GM23338 (cell line): ENCODE measurements around the gene MLEC. TPM values are rescaled to one million over a fixed set of nuclear protein-coding genes. Genes with fewer than 3 reads are reported as not detected.
A peak's percentile ranks its signal among the peaks of the same experiment; 100 is the strongest.

Experiments
- ATAC-seq: fragments of 200-7000 bp; cut with Tn5 transposase; 3 replicates; pipeline ENCODE4 v1.9.1; 2020
- DNase-seq: peaks from one replicate; pipeline ENCODE4 v3.0.0-alpha.2; 2015; ENCODE audit warnings: low spot score
- H2AFZ ChIP-seq: fragments of 200-600 bp; sonication (generic); 2 replicates; pipeline ENCODE4 v1.8.0; 2016; ENCODE audit warnings: antibody characterized with exemption, mild to moderate bottlenecking, moderate library complexity
- H3F3A ChIP-seq: fragments of 200-600 bp; sonication (generic); replicated peaks from 2 replicates; pipeline ENCODE4 v1.8.0; 2017; ENCODE audit warnings: antibody characterized with exemption, mixed run types, low read depth
- H3K27ac ChIP-seq: fragments of 200-600 bp; sonication (generic); 2 replicates; pipeline ENCODE4 v1.6.1; 2016; ENCODE audit warnings: low read depth
- H3K27me3 ChIP-seq: fragments of 200-600 bp; sonication (generic); 2 replicates; pipeline ENCODE4 v1.8.0; 2016; ENCODE audit warnings: mild to moderate bottlenecking, mixed run types, moderate library complexity; ENCODE audit not compliant: insufficient read depth
- H3K36me3 ChIP-seq: fragments of 200-600 bp; sonication (generic); 2 replicates; pipeline ENCODE4 v1.8.0; 2016; ENCODE audit warnings: mild to moderate bottlenecking; ENCODE audit not compliant: insufficient read depth
- H3K4me1 ChIP-seq: fragments of 200-600 bp; sonication (generic); 2 replicates; pipeline ENCODE4 v1.8.0; 2016; ENCODE audit warnings: mild to moderate bottlenecking, moderate library complexity; ENCODE audit not compliant: insufficient read depth
- H3K4me2 ChIP-seq: fragments of 200-600 bp; sonication (generic); 2 replicates; pipeline ENCODE4 v1.7.1; 2017; ENCODE audit warnings: mixed run types
- H3K4me3 ChIP-seq: fragments of 200-600 bp; sonication (generic); 2 replicates; pipeline ENCODE4 v1.6.1; 2016; ENCODE audit warnings: mixed run types
- H3K79me2 ChIP-seq: fragments of 200-600 bp; sonication (generic); replicated peaks from 2 replicates; pipeline ENCODE4 v1.8.0; 2017; ENCODE audit warnings: mild to moderate bottlenecking; ENCODE audit not compliant: insufficient read depth
- H3K9me2 ChIP-seq: fragments of 200-600 bp; sonication (generic); 2 replicates; pipeline ENCODE4 v1.8.0; 2017; ENCODE audit not compliant: insufficient read depth
- H4K20me1 ChIP-seq: fragments of 200-600 bp; sonication (generic); replicated peaks from 2 replicates; pipeline ENCODE4 v1.8.0; 2017; ENCODE audit warnings: mild to moderate bottlenecking; ENCODE audit not compliant: insufficient read depth
- H3K27ac Mint-ChIP-seq: 2 replicates; pipeline ENCODE4 v1.8.0; 2020; ENCODE audit warnings: inconsistent platforms, mild to moderate bottlenecking, moderate library complexity, mixed read lengths
- H3K27me3 Mint-ChIP-seq: 3 replicates; pipeline ENCODE4 v1.8.0; 2022; ENCODE audit warnings: low read depth, mild to moderate bottlenecking, moderate library complexity, mixed read lengths, inconsistent platforms; ENCODE audit not compliant: insufficient read depth, poor library complexity
- H3K36me3 Mint-ChIP-seq: 3 replicates; pipeline ENCODE4 v1.8.0; 2021; ENCODE audit warnings: low read depth, mild to moderate bottlenecking, inconsistent platforms, moderate library complexity, mixed read lengths
- H3K4me1 Mint-ChIP-seq: 3 replicates; pipeline ENCODE4 v1.8.0; 2020; ENCODE audit warnings: mild to moderate bottlenecking, inconsistent platforms, mixed read lengths
- H3K4me3 Mint-ChIP-seq: 3 replicates; pipeline ENCODE4 v1.8.0; 2021; ENCODE audit warnings: moderate library complexity, mild to moderate bottlenecking, inconsistent platforms, mixed read lengths
- H3K9me3 Mint-ChIP-seq: 3 replicates; pipeline ENCODE4 v1.8.0; 2020; ENCODE audit warnings: moderate library complexity, mild to moderate bottlenecking, inconsistent platforms, mixed read lengths
- CREB1 ChIP-seq: fragments of 250-450 bp; sonication (Bioruptor Pico); IDR thresholded peaks from 2 replicates; pipeline ENCODE4 v1.5.0; 2020; ENCODE audit warnings: low read depth, mild to moderate bottlenecking, moderate library complexity
- CTCF ChIP-seq, 2 experiments: fragments of 200-600 bp in 1 of 2; sonication (generic) in 1 of 2; conservative IDR thresholded peaks; 2 replicates each; pipeline versions ENCODE4 v1.5.1 to v1.6.1; 2016 to 2017; ENCODE audit warnings: antibody characterized with exemption in 2 of 2, low read depth in 2 of 2, mild to moderate bottlenecking in 2 of 2, moderate library complexity in 1 of 2
- EZH2 ChIP-seq: fragments of 200-600 bp; sonication (generic); IDR thresholded peaks from one replicate; pipeline ENCODE4 v1.8.0; 2017; ENCODE audit warnings: antibody characterized with exemption, mild to moderate bottlenecking, low read depth; ENCODE audit not compliant: unreplicated experiment
- EZH2phosphoT487 ChIP-seq: fragments of 200-600 bp; sonication (generic); IDR thresholded peaks from one replicate; pipeline ENCODE4 v1.8.1; 2018; ENCODE audit warnings: antibody characterized with exemption; ENCODE audit not compliant: unreplicated experiment
- STAT1 ChIP-seq: IDR thresholded peaks from one replicate; pipeline ENCODE4 v1.6.1; 2016; ENCODE audit warnings: antibody characterized with exemption; ENCODE audit not compliant: unreplicated experiment
- polyA plus RNA-seq: library from polyadenylated mRNA; unstranded; fragments of >200 nt; fragmentation: Nextera tagmentation; extraction: Ambion mirVana; gene quantifications from 2 replicates; pipeline ENCODE4 v1.2.1, GENCODE V29; 2016
- total RNA-seq: library from RNA; depleted of rRNA; stranded (reverse); fragments of >200 nt; shearing (Covaris generic); gene quantifications from 2 replicates; pipeline ENCODE4 v1.2.3, GENCODE V29; 2014

The MLEC gene
- total and polyA plus RNA-seq, 2 experiments from 2014 or later = 225 to 264 TPM

DNA sequence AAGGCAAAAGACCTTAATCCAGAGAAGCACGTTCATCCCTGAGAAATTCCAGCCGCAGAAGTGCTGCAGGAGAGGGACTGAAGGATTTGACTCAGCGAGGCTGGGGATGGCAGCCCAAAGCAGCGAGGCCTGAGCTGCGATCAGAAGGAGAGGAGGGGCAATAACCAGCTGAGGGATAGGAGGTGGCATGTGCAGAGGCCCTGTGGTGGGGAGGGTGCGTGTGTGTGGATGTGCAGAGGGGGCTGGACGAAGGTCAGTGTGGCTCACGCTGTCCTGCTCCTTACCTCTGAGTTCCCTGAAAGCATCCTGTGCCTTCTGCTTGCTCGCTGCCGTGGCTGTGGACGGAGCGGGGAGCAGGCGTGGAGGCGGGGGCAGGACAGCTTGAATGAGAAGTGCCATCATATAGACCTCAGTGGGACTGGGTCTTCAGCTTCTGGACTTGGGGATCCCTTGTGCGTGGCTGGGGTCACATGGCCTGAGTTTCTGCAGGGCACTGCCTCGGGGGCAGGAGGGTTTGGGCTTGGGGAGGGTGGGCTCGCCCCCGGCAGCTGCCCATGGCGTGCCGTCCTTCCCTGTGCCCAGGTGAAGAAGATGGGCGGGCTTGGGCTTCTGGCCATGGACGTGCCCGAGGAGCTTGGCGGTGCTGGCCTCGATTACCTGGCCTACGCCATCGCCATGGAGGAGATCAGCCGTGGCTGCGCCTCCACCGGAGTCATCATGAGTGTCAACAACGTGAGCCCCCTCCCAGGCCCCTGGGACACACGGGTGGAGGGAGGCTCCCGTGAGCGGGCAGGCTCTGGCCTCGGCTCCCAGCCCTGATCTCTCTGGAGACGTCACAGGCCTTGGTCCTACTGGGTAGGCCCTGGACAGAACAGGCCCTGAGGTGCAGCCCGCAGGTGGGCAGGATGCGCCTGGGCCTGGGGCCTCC lies 49.7 kb downstream of the MLEC start (continued):
- TF ChIP-seq CTCF (conservative IDR thresholded peaks at IDR 0.05; ENCODE audit: low read depth in 2 of 2) (no peak), EZH2phosphoT487 (no peak), CREB1 (CRISPR knock-in tag) (no peak), STAT1 (no peak)

DNA sequence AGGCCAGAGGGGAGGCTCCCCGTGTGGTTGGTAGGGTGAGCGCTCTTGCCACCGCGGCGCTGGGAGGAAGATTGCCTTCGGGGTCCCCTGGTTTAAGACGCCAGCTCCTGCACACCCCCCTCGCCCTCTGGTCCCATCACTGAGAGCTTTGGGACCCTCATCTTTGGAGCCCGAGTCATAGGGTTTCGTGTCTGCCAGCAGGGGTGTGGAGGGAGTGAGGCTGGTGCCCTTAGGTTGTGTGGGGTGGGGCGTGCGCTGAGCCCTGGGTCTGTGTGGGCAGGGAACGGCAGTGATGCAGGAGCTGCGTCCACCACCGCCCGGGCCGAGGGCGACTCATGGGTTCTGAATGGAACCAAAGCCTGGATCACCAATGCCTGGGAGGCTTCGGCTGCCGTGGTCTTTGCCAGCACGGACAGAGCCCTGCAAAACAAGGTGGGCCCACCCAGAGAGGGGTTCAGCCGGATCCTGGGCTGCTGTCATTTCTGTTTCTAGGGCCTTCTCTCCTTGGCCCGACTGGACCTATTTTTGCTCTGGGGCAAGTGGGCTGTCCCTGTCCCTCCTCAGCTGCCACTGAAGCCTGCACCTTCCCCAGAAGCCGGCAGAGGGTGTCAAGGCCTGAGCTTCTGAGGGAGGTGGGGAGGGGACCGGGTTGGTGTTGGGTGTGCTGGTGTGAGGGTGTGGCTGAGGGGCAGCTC lies 50.8 kb downstream of the MLEC start:
- peaks cover 4% of the 10 kb centered on the region for H3K27me3 Mint-ChIP-seq
- ATAC-seq (peak; percentile 91), DNase-seq (peak; percentile 68)
- Histone ChIP-seq H3K9me2 (no peaks in the 10 kb centered on the region), H3K36me3 (no peaks in the 10 kb centered on the region), H2AFZ (no peak overlapping the region), H3K4me1 (no peaks in the 10 kb centered on the region), H3K27me3 (no peaks in the 10 kb centered on the region), H3K79me2 (no peaks in the 10 kb centered on the region), H4K20me1 (no peaks in the 10 kb centered on the region), H3K27ac (no peak overlapping the region), H3F3A (no peaks in the 10 kb centered on the region), H3K4me2 (no peak overlapping the region), H3K4me3 (no peak overlapping the region)
- peaks cover 11% of the 10 kb centered on the region; the same call in 2 of the 3 replicates for H3K9me3 Mint-ChIP-seq
- no peaks in the 10 kb centered on the region for H3K4me1 Mint-ChIP-seq
- no peak overlapping the region for H3K27ac Mint-ChIP-seq
- H3K36me3 Mint-ChIP-seq = peaks cover 11% of the 10 kb centered on the region
- peak; percentile 50 to 71 for TF ChIP-seq CTCF (conservative IDR thresholded peaks at IDR 0.05; ENCODE audit: low read depth in 2 of 2)
- TF ChIP-seq EZH2 = no peak
- no peak overlapping the region for H3K4me3 Mint-ChIP-seq
